Measurements from ENCODE around the gene AGMO.

The AGMO gene

DNA sequence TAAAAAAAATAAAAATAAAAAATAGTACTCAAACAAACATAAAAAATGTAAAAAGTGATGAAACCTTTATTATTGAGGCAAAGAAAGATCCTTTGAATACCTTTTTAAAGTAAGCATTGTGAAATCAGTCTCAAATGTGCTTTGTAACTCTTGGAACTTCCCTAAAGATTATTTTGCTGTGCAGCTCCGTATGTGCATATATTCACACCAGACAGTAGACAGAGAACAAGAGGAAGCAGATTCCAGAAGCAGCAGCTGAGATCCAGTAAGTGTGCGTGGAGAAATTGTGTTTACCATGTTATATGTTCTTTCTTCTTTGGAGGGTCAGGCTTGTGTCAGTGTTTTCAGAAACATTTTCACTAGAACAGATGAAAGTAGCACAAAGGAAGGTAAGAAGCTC lies 324.9 kb downstream of the AGMO start:
- DNase-seq (ENCODE audit: low read depth, low spot score) = no peak

DNA sequence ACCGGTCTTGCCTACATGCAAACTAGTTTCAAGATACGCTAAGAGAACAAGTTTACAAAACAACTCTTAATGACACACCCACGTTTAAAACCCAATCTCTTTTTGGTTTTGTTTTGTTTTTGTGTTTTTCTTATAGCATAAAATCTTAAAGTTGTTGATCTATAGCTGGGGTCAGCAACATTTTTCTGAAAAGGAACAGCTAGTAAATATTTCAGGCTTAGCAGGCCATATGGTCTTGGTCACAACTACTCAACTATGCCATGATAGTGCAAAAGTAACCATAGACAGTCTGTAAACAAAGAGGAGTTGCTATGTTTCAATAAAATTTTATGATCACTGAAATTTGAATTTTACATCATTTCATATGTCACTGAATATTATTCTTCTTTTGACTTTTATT lies 327.4 kb downstream of the AGMO start:
- DNase-seq (ENCODE audit: low read depth, low spot score) = no peak

DNA sequence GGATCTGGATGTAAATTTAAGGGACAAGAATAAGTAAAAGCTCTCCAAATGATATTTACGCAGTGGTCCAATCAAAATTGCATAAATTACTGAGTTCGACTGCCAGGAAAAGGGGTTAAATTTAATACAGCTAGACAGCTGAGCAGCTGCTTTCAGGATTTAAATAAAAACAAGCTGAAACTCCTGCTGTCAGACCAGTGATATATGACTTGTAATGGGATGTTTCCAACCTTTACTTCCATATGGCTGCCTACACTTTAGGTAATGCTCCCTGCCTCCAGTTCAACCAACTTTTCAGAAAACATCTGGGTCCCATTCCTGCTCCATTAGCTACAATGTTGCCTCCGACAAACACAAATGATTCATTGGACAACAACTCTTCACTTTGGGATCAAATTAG lies 333.0 kb downstream of the AGMO start:
- no peak for DNase-seq (ENCODE audit: low read depth, low spot score)

DNA sequence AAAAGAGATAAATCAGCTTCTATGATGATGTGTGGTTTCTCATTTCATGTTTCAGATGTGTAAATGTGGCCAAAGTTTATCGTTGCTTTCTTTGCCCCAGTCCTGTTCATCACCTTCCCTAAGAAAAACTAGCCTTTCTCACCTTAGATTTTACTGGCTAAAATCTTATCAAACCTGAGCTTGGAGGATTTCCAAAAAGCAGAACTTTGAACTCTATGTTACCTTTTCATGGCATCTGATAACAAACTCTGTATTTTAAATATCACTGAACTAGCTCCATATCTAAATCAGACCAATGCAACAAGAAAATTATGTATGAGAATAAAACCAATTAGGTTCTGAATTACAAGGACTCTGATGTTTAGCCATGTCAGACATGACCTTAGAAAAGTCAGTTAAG lies 335.8 kb downstream of the AGMO start:
- no peak for DNase-seq (ENCODE audit: low read depth, low spot score)

DNA sequence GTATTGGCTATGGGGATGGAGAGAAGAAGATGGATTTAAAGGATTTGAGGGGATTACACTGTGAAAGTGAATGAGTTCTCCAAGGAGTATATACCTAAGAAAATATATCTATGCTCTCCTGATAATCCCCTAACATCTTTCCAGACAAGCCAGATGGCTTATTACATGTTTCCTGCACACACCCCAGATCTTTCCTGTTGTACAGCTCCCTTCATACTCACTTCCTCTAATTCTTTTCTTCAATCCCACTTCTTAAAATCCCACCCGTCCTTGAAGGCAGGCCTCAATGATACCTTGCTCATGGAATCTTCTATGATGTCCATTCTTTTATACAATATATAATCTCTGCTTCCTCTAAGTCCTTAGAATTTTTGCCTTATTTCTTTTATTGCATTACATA lies 342.1 kb downstream of the AGMO start:
- DNase-seq (ENCODE audit: low read depth, low spot score) = no peak

DNA sequence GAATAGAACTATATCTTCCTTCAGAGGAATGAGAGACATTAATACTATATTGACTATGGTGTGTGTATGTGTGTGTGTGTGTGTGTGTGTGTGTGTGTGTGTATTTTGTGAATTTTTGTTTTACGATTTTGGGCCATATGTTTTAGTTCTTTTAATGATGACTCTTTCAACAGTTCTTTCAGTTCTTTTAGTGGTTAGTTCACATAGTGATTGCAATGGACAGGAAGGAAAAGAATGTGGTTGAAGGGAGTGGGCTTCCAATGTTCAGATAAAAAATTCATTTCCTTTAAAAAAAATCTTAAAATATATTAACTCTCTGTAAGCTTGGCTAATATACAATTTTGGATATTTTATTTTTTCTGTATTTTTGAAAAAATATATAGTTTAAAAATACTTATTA lies 343.6 kb downstream of the AGMO start:
- DNase-seq (ENCODE audit: low read depth, low spot score) = no peak

DNA sequence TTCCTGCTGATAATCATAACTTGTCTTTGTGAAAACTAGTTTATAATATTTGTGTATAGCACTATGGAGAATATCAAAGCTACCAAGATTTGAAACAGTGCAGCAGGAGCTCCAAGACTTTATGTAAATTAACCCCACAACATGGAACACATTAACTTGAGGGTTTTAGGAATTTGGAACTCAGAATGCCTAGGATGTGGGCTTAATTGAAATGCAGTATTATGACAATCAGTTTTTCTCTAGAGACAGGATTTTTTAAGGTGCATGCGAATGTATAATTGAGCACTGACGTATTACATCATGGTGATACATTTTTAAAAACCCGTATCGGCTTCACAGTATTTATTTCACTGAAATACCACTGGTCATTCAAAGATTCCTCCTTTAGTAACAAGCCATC lies 346.2 kb downstream of the AGMO start:
- no peak for DNase-seq (ENCODE audit: low read depth, low spot score)

- no peak for DNase-seq (ENCODE audit: low read depth, low spot score)
Measured at GRCh38 chr7:15214976-15215375, 346.8 kb downstream of the AGMO start.

- DNase-seq (ENCODE audit: low read depth, low spot score) = no peak
Measured at GRCh38 chr7:15213093-15213492, 348.7 kb downstream of the AGMO start.

GRCh38 chr7:15209429-15209828 lies 352.4 kb downstream of the AGMO start:
- no peak for DNase-seq (ENCODE audit: low read depth, low spot score)

GRCh38 chr7:15204421-15204820 lies 357.4 kb downstream of the AGMO start:
- no peak for DNase-seq (ENCODE audit: low read depth, low spot score)

DNA sequence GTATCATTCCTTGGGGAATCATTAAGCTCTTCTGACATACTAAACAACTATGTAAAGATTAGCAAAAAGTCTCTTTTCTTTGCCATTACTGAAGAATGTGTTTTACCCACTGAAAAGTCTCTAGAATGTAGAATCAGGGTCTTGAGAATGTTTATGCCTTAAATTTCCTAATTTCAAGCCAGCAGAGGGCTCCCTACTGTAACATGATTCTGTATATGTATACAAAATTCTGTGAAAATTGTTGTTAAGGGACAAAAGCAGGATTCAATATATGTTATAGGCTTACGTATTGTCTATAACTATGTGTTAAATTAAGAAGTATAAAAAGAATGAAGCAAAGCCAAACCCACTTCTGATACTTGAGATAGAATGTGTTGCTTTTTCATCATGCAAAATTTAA lies 362.3 kb downstream of the AGMO start:
- no peak for DNase-seq (ENCODE audit: low read depth, low spot score)

GRCh38 chr7:15197042-15197977 lies 364.5 kb downstream of the AGMO start:
- DNase-seq (ENCODE audit: low read depth, low spot score) = no peak

GRCh38 chr7:15178065-15178464 lies 383.8 kb downstream of the AGMO start:
- DNase-seq (ENCODE audit: low read depth, low spot score) = no peak

DNA sequence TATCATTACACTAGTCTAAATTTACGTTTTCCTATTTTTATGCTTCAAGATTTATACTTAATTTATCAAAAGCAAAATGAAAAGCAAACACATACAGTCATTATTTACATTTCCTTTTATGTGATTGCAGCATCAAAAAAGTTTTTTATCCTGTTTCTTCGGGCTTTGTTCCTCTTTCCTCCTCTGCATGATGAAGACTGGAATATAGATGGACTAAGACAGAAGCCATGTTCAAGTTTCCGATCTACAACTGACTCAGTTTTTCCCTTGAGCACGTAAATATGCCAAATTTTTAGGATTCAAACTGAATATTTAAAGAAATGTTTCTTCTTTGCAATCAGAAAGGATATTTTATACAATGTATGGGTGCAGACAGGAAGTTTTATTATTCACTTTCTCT lies 385.7 kb downstream of the AGMO start:
- no peak for DNase-seq (ENCODE audit: low read depth, low spot score)

DNA sequence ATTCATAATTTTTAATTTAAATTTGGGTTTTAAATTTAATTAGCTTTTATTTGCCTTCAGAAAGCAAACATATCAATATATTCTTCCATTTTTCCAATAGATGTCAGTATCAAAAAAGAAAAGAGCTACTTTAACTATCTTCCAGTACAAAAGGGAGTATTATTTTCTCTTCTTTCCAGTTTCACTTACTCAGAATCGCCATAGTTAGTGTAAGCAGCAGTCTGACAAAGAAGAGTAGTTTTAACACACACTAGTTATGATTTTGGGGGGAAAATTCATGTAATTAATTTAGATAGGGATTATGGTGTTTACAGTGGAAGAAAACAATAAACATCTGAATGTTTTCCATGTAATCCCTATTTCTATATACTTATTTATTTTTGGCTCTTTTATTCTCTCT lies 386.7 kb downstream of the AGMO start:
- no peak for DNase-seq (ENCODE audit: low read depth, low spot score)

GRCh38 chr7:15174485-15174884 lies 387.3 kb downstream of the AGMO start:
- no peak for DNase-seq (ENCODE audit: low read depth, low spot score)

DNA sequence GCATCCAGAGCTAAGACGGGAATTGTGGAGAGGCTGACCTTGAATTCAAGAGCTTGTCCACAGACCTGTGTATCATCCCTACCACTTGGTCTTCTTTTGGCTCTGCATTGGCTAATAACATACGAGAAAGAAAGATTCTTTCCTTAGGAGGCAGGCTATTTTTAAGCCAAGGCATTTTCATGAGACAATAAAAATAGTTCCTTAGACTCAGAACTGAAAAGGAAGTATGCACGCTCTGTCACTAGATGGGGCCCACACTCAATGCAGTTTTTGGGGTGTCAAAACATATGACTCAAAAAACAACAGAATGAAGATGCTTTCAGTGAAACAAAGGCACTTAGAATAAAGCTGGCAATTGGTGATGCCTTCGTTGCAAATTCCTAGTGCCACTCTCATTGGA lies 393.3 kb downstream of the AGMO start:
- DNase-seq (ENCODE audit: low read depth, low spot score) = no peak

DNA sequence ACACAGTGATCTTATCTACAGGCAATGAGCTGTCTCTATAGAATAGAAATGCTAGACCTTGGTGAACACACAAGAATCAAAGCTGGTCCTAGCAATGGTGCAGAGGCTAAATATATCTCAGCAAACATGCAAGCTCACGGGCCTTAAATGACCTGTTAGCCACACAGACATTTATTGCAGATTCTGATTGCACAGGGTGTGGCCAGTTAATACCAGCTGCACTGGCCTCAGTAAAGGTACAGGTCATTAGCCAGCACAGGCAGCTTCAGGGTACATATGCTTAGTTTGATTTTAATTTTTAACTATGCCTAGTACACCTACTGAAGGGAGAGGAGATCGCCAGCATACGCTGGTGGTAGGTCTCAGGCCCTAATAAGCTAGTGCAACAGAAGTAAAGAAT lies 393.9 kb downstream of the AGMO start:
- no peak for DNase-seq (ENCODE audit: low read depth, low spot score)

- DNase-seq (ENCODE audit: low read depth, low spot score) = no peak
Measured at GRCh38 chr7:15166620-15167019, 395.2 kb downstream of the AGMO start.

DNA sequence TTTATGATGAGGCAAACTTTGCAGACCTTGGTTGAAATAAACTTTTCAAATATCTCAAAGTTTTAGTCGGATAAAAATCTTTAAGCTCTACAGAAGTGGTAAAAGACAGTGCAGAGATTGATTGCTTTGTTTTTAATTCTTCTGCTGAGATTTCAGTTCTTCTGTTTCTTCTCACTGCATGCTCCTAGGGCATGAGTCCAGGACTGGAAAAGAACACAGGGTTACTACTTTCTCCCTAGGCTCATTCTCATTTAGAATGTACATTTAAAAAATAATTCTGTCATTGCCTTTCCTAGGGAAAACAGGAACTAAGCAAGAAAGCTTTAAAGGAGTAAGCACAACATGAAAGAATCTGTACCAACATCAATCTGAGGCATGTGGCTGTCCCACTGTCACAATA lies 402.6 kb downstream of the AGMO start:
- DNase-seq (ENCODE audit: low read depth, low spot score) = no peak

GRCh38 chr7:15158141-15158810 lies 403.5 kb downstream of the AGMO start:
- no peak for DNase-seq (ENCODE audit: low read depth, low spot score)
